HepG2 (cell line): ENCODE measurements around the gene MLYCD. TPM values are rescaled to one million over a fixed set of nuclear protein-coding genes. Genes with fewer than 3 reads are reported as not detected.
A peak's percentile ranks its signal among the peaks of the same experiment; 100 is the strongest.

ENCODE experiments used
- ADNP ChIP-seq: sonication (generic); formaldehyde crosslinking; IDR thresholded peaks from 2 replicates; pipeline ENCODE4 v1.4.0; 2020; ENCODE audit warnings: missing genetic modification reagents
- ATRX ChIP-seq: sonication (generic); formaldehyde crosslinking; IDR thresholded peaks from 2 replicates; pipeline ENCODE4 v1.4.0; 2020; ENCODE audit warnings: missing genetic modification reagents, borderline replicate concordance
- CEBPB ChIP-seq: IDR thresholded peaks from 2 replicates; pipeline ENCODE4 v1.6.1; 2011; ENCODE audit warnings: low read depth, low read length, improper control_type of control experiment, borderline replicate concordance
- KLF9 ChIP-seq: IDR thresholded peaks from 2 replicates; pipeline ENCODE4 v1.6.1; 2016; ENCODE audit warnings: low read depth
- NCOA2 ChIP-seq: sonication (generic); formaldehyde crosslinking; IDR thresholded peaks from 2 replicates; pipeline ENCODE4 v1.8.0; 2022; ENCODE audit warnings: inconsistent platforms
- THRA ChIP-seq: sonication (generic); formaldehyde crosslinking; IDR thresholded peaks from 2 replicates; pipeline ENCODE4 v1.4.0; 2020; ENCODE audit warnings: missing genetic modification reagents, borderline replicate concordance
- ZNF468 ChIP-seq: sonication (generic); formaldehyde crosslinking; IDR thresholded peaks from 2 replicates; pipeline ENCODE4 v1.8.0; 2022; ENCODE audit warnings: mild to moderate bottlenecking, moderate library complexity, missing genetic modification reagents
- ZNF530 ChIP-seq: sonication (generic); formaldehyde crosslinking; IDR thresholded peaks from 2 replicates; pipeline ENCODE4 v1.5.0; 2020; ENCODE audit warnings: low read depth, mild to moderate bottlenecking, missing genetic modification reagents
- ZNF552 ChIP-seq: sonication (generic); formaldehyde crosslinking; IDR thresholded peaks from 2 replicates; pipeline ENCODE4 v1.9.0; 2022; ENCODE audit warnings: missing genetic modification reagents, mild to moderate bottlenecking, borderline replicate concordance
- ZNF574 ChIP-seq: sonication (generic); formaldehyde crosslinking; IDR thresholded peaks from 2 replicates; pipeline ENCODE4 v1.4.0; 2020; ENCODE audit warnings: missing genetic modification reagents
- ZNF609 ChIP-seq: sonication (generic); formaldehyde crosslinking; IDR thresholded peaks from 2 replicates; pipeline ENCODE4 v1.4.0; 2020; ENCODE audit warnings: mild to moderate bottlenecking, missing genetic modification reagents, borderline replicate concordance
- ZNF660 ChIP-seq: sonication (generic); formaldehyde crosslinking; IDR thresholded peaks from 2 replicates; pipeline ENCODE4 v1.5.1; 2020; ENCODE audit warnings: mild to moderate bottlenecking, low read depth, missing genetic modification reagents, borderline replicate concordance
- ZNF75D ChIP-seq: sonication (generic); formaldehyde crosslinking; IDR thresholded peaks from 2 replicates; pipeline ENCODE4 v1.8.1; 2023; ENCODE audit warnings: missing genetic modification reagents, mild to moderate bottlenecking, borderline replicate concordance
- polyA plus RNA-seq, 8 experiments: library from polyadenylated mRNA; depleted of rRNA in 3 of 8; stranded (reverse) in 7 of 8; unstranded in 1 of 8; fragments of >200 nt; fragmentation: Illumina TruSeq in 4 of 8; extraction: Trizol in 4 of 8; gene quantifications; 2 replicates each; pipeline versions ENCODE4 v1.2.1 to v1.2.3, GENCODE V29; 2011 to 2016; ENCODE audit warnings: low read depth in 4 of 8, missing spikeins in 1 of 8, mixed read lengths in 1 of 8; ENCODE audit not compliant: insufficient read depth in 1 of 8
- total RNA-seq, 5 experiments: library from RNA; depleted of rRNA; stranded (reverse); fragments of >200 nt; fragmentation: Illumina TruSeq; extraction: Trizol; gene quantifications; 2 replicates each; pipeline ENCODE4 v1.2.3, GENCODE V29; 2016; ENCODE audit warnings: low read depth in 1 of 5

MLYCD gene
- total and polyA plus RNA-seq, 2 of the 13 experiments (the other 11 are each of a cell fraction or from before 2014, with no cell fraction given), result 1.8 to 4.0 TPM

GRCh38 chr16:83952940-83953795 is 54.3 kb downstream of the MLYCD start, which contains the start of gene OSGIN1 (continued):
- TF ChIP-seq ZNF574 (CRISPR knock-in tag) (peak; percentile 70), KLF9 (CRISPR knock-in tag) (peak; percentile 99), THRA (CRISPR knock-in tag) (no peak; the same call in 1 of the 2 replicates), CEBPB (peak; percentile 2; the same call in 1 of the 2 replicates), ZNF530 (no peak), ZNF552 (peak; percentile 24; the same call in 1 of the 2 replicates), ZNF468 (no peak), ZNF75D (CRISPR knock-in tag) (no peak), ZNF609 (CRISPR knock-in tag) (no peak; the same call in 1 of the 2 replicates), ADNP (CRISPR knock-in tag) (peak; percentile 50; the same call in 1 of the 2 replicates), ZNF660 (CRISPR knock-in tag) (no peak), NCOA2 (CRISPR knock-in tag) (peak; percentile 71), ATRX (CRISPR knock-in tag) (no peak)
